GM19438 (cell line): ENCODE data around the gene PRKAR1B.
"Not testable (repeated sequence)": the region's sequence is repeated elsewhere in the genome, so short reads cannot be mapped to it uniquely, and the experiment has no call there.

ENCODE experiments used
- ATAC-seq: cut with Tn5 transposase; IDR thresholded peaks from one replicate; pipeline ENCODE4 v1.9.1; 2021; ENCODE audit warnings: low read depth; ENCODE audit not compliant: unreplicated experiment

The PRKAR1B gene

DNA sequence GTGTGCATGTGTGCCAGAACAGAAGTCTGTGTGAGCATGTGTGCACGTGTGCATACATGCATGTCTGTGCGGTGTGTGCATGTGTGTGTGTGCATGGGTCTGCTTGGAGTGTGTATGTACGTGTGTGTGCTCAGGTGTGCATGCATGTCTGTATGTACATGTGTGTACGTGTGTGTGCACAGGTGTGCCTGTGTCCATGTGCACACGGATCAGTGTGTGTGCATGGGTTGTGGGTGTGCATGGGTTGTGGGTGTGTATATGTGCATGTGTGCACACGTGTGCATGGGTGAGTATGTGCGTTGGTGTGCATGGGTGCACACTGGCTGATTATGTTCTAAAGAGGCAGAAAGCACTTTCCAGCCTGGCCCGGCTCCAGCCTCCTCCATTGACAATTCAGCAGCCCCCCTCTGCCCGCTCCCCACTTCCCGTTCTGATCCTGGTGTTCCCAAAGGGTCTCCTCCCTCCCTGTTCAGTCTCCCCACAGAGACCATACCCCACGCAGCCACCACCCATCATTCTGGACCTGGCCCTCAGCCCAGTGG, 163.4 kb downstream of the PRKAR1B start:
- no peak for ATAC-seq

DNA sequence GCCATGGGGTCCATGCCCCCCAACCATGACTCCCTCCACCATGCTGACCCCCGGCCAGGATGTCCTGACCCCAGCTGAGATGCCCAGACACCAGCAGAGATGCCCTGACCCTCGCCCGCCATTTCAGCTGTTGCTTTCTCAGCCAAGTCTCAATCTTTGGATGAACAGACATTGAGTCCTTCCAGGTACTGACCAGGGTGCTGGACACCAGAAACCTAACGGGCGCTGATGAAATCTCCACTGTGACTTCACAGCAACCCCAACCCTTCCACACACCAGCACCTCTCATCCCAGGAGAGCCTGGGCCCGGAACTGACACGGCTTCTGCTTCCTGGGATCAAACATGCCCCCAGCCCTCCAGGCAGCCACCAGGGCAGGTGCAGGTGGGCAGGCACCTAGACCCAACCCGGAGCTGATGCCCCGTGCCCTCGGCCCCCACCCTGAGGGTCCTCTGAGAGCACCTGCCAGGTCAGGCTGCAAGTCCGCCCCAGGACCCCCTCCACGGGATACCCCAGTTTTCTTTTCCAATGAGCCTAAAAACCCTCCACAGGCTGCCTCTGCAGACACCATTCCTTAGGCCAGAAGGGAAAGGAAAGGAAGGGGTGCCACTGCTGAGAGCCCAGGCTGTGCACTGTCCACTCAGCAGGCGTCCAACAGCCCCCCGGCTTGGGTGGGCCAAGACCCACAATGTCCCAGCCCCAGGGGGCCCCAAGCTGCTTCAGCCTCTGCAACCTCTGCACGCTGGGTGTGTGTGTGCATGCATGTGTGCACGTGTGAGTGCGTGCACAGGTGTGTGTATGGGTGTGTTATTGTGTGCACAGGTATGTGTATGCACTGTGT, 164.1 kb downstream of the PRKAR1B start:
- no peak for ATAC-seq

DNA sequence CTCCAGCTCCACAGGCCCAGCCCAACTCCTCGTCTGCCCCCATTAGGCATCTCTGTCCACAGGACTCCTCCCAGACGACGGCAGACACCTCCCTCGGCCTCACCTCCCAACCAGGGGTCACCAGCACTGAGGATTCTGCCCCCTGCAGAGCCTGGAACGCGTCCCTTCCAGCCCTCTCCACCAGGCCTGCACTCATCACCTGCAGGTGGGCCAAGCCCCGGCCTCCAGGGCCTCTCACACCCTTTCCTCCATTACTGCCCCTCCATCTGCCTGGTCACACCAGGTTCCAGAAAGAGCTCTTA, 164.8 kb downstream of the PRKAR1B start:
- ATAC-seq = no peak

DNA sequence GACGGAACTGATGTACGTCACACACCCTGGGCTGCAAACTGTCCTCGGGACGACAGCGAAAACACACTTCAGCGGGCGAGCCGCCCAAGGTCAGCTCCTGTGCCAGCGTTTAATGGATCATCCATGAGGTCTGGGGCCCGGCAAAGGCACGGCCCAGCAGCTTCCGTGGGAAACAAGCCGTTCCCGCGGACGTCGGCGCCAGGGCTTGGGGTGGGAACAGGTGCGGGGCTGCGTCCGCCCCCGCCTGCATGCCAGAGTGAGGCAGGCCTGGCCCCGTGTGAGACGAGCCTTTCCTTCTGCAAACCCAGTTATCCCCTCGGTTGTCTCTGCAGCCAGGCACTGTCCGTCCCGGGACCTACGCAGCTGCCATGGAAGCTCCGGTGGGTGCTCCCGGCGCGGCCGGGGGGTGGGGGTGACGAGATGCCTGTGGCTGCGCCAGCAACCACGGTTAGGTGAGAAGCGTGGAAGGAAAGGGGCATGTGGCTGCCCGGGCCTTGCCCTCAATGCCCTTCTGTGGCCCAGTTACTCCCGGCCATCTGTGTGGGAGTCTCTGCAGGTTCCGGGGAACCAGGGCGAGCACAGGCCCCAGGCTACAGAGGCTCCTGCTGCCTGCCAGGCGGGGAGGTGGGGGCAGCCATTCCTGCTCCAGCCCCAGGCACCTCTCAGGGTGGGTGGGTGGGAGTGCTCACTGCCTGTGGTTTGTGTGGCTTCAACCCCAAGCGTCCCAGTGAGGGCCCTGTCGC, 165.3 kb downstream of the PRKAR1B start:
- ATAC-seq = no peak

DNA sequence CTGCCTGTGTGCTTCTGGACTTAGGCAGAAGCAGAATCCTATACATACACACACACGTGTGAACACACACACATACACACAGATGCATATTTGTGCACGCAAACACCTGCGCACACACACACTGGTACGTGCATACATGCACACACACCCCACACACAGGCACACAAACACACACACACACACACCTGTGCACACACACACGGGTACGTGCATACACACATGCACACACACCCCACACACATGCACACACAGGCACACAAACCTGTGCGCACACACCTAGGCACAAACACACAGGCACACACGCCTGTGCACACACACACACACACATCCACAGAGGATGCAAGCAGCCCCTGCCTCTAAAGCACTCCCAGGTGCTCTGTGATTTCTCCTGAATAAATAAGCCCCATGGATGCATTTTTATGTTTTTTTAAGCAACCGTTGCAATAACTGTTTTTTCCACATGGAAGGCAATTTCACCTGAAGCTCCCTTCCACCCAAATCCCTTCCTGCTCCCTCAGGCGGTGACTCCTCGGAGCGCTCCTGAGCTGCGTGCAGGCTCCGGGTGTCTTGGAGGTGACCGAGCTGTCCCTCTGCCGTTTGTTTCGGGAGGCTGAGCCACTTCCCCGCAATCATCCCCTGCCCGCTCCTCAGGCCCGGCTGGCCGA, 166.0 kb downstream of the PRKAR1B start:
- no peak for ATAC-seq

DNA sequence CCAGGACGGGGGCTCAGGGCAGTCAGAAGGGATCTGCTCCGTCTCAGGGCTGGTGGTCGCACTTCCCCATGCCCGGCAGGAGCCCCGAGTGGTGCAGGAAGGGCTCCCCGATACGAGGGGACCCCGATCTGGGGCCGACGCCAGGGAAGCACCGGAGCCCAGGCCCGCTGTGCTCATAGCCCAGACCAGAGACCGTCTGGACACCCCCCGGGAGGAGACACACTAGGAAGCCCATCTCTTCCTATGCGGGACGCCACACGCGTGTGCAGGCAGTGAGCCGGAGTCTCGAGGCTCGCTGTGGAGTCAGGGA, 167.7 kb downstream of the PRKAR1B start:
- no peak for ATAC-seq

DNA sequence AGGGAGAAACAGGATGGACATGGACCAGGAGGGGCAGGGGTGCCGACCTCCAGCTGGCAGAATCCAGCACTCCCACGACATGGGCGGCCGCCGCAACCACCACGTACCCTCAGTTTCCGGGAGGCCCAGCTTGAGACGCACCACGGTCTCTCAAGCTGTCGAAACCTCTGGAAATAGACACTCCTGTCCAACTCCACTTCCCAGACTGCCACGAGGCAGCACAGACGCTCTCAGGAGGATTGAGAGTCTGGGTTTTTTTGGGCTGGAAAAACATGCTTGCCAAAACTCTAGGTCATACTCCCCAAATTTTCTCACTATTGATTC, 169.6 kb downstream of the PRKAR1B start:
- no peak for ATAC-seq

DNA sequence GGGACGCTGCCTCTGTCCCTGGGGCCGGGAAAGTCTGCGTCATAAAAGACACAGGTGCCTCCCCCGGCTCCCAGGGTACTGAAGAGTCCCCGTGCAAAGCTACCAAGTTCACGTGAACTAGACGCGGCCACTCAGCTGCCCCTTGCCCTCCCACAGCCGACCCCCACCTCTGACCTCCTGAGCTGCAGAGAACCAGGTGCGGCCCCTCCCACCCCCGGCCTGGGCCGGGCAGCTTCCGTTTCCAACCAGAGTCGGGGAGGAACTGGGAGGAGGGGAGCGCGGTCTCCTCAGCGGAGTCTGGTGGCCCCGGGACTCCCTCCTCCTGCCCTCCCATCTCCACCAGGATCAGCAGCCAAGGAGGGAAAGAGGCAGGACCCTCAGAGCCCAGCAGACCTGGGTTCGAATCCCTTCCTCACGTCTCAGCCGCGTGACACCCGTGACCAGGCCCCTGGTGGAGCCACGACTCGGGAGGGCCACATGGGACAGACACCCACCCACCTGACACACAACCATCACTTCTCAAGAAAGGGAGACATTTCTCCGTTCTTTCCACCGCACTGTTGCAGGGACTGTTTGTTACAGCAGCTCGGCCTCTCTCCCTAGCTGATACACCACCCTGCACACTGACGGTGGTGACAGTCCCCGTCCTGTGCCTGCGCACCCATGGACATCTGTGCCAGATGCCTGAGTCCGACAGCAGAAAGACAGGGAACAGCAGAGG, 170.1 kb downstream of the PRKAR1B start:
- no peak for ATAC-seq

DNA sequence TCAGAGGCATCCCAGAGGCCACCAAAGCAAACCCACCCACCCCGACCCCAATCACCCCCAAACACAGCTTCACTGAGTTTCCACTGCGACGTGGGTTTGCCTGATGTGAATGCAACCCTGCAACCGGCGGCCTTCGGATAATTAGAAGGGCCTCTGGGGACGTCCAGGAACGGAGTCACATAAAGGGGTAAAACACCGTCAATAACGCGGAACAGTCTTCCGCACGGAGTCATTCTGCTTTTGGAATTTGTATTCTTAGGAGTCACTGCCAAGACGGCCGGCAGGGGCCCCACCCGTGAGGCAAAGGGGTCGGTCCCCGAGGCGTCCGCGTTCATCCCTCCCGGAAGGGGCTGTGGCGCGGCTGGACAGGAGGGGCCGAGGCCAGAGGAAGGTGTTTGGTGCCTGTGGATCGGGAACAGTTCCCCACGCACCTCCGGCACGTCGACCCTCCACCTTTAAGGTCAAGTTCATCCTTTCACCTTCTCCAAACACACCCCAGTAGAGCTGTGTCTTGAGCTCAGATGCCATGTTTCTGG, 170.7 kb downstream of the PRKAR1B start:
- ATAC-seq = no peak

DNA sequence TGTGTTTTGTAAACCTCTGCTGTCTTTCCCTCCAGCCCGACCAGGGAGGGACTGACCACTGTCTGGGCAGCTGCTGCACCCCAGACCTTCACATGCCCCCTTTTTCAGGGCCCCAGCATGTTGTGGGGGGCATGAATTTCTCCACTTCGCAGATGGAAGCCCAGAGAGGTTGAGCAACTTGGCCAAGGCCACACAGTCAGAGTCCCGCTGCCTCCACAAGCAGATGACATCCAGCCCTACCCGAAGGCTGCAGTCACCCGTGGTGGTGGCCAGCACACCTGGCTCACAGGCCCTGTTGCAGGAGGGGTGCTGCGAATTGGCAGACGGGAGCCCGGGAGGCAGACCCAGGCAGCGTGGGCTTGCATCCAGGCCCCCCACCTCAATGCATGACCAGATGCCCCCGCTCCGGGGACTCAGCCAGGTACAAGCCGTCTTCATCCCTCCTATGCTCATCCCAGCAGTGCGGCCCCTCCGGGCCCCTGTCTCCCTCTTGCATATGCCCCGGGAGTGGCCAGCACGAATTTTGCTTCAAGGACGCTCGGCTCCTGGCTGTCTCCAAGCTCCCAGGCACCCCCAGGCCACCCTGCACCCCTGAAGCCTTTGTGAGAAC, 171.4 kb downstream of the PRKAR1B start:
- no peak for ATAC-seq

DNA sequence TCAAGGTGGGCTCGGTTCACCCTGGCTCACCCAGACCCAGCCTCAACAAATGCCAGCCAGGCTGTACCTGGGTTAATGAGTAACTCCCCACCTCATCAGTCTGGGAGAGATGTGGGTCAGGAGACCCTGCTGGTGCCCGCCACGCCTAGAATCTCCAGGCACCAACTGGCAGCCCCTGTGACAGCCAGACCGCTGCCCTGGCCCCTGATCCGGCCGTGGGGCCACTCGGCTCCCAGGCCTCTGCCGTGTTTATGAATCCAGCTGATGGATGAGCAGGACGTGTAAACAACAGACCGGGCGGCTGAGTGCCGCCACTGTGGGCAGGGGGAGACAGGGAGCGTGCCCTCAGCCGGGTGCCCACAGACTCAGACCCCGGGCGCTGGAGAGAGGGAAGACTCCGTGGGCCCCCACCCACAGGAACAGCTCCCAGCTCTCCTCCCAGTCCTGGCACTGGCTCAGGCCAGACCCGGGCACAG, 173.4 kb downstream of the PRKAR1B start:
- no peak for ATAC-seq

DNA sequence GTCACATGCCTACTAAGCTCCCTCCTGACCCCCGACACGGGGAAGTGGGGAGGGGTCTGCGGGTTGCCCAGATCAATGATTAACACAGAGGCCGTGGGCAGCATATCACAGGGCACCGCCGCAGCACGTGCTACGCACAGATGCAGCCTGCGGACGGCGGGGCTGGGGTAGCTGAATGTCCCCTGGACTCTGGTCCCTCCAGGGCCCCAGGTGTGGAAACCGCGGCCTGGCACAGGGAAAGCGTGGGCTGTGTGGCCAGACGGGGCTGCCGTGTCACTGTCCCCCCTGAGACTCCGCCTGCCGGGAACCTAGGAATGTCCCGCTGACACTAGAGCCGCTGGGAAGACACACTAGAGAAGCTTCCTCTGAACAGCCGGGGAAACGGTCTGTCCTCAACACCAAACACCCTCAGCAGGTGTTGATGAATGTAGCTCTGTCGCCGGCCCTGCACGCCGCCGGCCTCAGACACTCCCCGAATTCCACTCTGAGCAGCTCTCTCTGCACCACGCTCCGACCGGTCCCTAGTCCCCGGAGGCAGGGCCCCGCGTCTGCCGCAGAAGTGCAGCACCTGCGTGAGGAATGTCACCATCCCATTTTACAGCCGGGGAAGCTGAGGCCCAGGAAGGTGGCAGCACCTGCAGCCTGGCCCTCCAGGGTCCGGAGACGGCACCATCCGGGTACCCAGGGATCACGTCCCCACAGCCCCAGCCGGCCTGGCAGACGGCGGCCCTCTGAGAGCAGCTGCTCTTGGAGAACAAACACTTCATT, 174.0 kb downstream of the PRKAR1B start:
- no peak for ATAC-seq

DNA sequence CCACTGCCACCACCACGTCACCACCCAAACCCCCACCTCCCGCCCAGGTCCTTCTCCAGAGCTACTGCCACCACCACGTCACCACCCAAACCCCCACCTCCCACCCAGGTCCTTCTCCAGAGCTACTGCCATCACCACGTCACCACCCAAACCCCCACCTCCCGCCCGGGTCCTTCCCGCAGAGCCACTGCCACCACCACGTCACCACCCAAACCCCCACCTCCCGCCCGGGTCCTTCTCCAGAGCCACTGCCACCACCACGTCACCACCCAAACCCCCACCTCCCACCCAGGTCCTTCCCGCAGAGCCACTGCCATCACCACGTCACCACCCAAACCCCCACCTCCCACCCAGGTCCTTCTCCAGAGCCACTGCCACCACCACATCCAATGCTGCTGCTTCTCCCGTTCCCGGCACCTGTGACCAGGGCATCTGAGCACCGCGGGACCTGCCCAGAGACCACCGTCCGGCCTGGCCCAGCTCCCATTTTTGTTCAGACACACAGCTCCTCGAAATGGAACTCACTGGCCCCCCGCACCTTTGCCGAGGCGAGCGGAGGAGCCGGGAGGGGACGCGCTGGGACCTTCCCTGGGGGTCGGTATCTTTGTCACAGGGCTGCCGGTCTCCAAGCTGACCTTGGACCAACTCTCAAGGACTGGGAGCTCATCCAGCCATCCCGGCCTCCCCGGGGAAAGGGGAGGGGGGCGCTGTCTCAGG, 174.8 kb downstream of the PRKAR1B start:
- ATAC-seq = not testable (repeated sequence)

DNA sequence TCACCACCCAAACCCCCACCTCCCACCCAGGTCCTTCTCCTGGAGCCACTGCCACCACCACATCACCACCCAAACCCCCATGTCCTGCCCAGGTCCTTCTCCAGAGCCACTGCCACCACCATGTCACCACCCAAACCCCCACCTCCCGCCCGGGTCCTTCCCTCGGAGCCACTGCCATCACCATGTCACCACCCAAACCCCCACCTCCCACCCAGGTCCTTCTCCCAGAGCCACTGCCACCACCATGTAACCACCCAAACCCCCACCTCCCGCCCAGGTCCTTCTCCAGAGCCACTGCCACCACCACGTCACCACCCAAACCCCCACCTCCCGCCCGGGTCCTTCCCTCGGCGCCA, 175.5 kb downstream of the PRKAR1B start:
- ATAC-seq = not testable (repeated sequence)

DNA sequence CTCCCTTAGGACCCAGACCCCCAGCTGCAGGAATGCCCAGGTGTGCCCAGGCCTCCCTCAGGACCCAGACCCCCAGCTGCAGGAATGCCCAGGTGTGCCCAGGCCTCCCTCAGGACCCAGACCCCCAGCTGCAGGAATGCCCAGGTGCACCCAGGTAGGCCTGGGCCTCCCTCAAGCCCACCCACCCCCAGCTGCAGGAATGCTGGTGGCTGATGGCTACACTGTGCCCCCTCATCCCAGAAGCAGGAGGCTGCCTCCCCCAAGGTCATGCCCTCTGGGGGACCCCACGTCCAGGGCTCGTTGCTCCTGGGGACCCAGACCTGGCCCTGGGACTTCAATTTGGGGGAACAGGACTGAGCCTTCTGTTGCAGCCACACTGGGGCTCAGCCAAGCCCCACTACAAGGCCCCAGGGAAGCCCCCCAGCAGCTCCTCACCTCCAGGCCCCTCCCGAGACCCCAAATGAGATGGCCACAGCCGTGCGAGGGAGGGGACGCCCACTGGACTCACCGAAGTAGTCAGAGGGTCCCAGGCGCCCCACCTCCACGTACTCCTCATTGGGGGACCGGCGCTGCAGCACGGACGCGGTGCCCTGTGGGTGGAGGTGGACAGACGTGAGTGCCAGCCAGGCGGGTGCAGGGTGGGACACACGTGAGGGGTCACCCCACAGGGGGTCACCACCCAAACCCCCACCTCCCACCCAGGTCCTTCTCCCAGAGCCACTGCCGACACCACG, 176.0 kb downstream of the PRKAR1B start:
- ATAC-seq = no peak

DNA sequence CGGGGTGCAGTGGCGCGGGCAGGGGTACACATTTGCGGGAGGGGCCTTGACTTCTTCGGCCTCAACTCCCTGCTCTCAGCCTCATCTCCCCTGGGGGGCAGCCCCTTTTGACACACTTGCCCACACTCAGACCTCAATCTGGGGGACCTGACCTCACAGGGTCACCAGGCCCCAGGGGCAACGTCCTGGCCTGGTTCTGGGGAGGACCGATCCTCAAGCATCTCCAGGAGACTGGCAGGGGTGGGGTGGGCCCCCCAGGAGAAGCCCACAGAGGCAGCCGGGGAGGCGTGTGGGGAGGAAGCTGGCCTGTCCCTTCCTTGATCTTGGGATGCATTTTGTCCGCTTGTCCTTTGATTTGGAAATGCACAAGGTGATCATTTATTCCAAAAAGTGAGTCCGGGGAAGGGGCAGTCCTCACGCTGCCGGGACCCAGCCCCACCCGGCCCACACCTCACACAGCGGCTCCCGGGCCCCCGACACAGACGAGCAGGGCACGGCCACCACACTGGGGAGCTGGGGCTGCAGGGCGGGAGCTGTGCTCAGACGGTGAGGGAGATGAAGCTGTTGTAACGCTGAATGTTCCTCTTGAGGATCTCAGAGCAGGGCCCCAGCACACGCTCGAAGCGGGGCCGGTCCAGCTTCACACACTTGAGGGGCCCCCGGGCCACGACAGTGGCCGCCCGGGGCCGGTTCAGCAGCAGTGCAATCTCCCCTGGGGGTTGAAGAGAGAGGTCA, 177.0 kb downstream of the PRKAR1B start:
- ATAC-seq = no peak

DNA sequence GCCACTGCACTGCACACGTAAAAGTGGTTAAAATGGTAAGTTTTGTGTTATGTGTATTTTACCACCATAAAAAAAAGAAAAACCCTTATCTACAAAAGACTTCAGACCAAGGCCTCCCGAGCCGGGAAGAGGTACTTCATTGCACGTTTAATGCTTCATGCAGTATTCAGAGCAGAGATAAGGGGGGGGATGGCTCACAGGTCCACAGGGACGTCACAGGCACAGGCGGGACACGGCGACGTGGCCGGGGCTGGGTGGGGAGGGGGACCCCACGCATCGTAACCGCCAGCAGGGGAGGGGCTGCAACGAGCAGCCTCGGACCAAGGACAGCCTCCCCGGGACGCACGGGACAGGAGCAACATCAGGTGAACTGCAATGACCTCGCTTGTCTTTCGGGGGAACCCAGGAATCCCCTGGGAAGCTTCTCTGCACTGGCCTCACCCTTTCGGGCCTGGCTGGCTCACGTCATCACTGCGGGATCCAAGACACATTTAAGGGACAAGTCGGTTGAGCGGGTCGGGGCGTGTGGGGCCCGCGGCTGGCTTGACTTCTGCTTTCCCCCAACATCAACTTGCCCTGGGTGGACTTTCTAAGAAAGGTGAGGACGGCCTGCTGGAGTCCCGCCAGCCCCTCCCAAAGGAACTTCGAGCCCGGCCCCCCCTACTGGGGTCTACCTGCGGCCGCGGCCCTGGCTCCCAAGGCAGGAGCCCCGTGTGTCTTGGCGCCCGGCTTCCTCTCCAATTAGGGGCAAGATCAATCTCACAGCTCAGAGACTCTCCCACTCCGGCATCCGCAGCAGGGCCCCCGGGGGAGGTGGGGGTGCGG, 177.8 kb downstream of the PRKAR1B start:
- no peak for ATAC-seq
